Panc1 (cell line): ENCODE results near the gene CTSS. TPM values are rescaled to one million over a fixed set of nuclear protein-coding genes. Genes with fewer than 3 reads are reported as not detected.

Experiments
- ATAC-seq: fragments of 200-7000 bp; cut with Tn5 transposase; 2 replicates; pipeline ENCODE4 v1.9.1; 2020; ENCODE audit warnings: mild to moderate bottlenecking, moderate library complexity
- BruUV-seq: library from RNA; stranded (reverse); fragments of 400-500 nt; replicated peaks from 2 replicates; lab custom pipeline; 2021; lab: Mats Ljungman, UMichigan
- CTCF ChIA-PET: fragments of 300-600 bp; sonication (Branson Sonifier 250); formaldehyde crosslinking; loops from one replicate; lab custom pipeline; 2022; ENCODE audit warnings: antibody characterized with exemption; lab: Charles Lee
- POLR2A ChIA-PET: fragments of 300-600 bp; sonication (Branson Sonifier 250); formaldehyde crosslinking; loops from one replicate; lab custom pipeline; 2022; ENCODE audit warnings: antibody characterized with exemption; lab: Charles Lee
- DNase-seq: peaks from one replicate; pipeline ENCODE4 v3.0.0-alpha.2; 2010; ENCODE audit warnings: low read depth, low spot score
- H3K27ac ChIP-seq: 2 replicates; pipeline ENCODE4 v1.5.1; 2011; ENCODE audit warnings: mild to moderate bottlenecking, low read length, inconsistent platforms
- H3K27me3 ChIP-seq: fragments of 200-500 bp; sonication (Bioruptor generic); 2 replicates; pipeline ENCODE4 v1.6.0; 2014; ENCODE audit warnings: low read length, inconsistent platforms; ENCODE audit not compliant: control insufficient read depth, insufficient read depth
- H3K36me3 ChIP-seq: fragments of 200-500 bp; sonication (Bioruptor generic); 2 replicates; pipeline ENCODE4 v1.5.1; 2014; ENCODE audit warnings: inconsistent platforms, mild to moderate bottlenecking, low read length, moderate library complexity; ENCODE audit not compliant: control insufficient read depth, insufficient read depth
- H3K4me1 ChIP-seq: 2 replicates; pipeline ENCODE4 v1.5.1; 2011; ENCODE audit warnings: inconsistent platforms, mild to moderate bottlenecking, low read length, moderate library complexity; ENCODE audit not compliant: control insufficient read depth, insufficient read depth
- H3K4me3 ChIP-seq, 2 experiments: 2 replicates each; pipeline ENCODE4 v1.5.1; 2011 to 2012; ENCODE audit warnings: low read depth in 2 of 2, low read length in 2 of 2, mild to moderate bottlenecking in 2 of 2, inconsistent platforms in 1 of 2, moderate library complexity in 1 of 2
- H3K9me3 ChIP-seq: fragments of 200-500 bp; sonication (Bioruptor generic); 2 replicates; pipeline ENCODE4 v1.5.1; 2014; ENCODE audit warnings: low read depth, mild to moderate bottlenecking, inconsistent platforms, low read length, moderate library complexity; ENCODE audit not compliant: control insufficient read depth, insufficient read depth
- POLR2AphosphoS5 ChIP-seq: IDR thresholded peaks from 2 replicates; pipeline ENCODE4 v1.6.1; 2012; ENCODE audit warnings: mild to moderate bottlenecking, low read depth, low read length, moderate library complexity
- REST ChIP-seq, 2 experiments: IDR thresholded peaks; 2 replicates each; pipeline ENCODE4 v1.6.1; 2011 to 2012; ENCODE audit warnings: low read depth in 2 of 2, control low read depth in 1 of 2, low read length in 1 of 2, mild to moderate bottlenecking in 1 of 2, moderate library complexity in 1 of 2; ENCODE audit not compliant: insufficient read depth in 1 of 2
- SIN3A ChIP-seq: IDR thresholded peaks from 2 replicates; pipeline ENCODE4 v1.6.1; 2012; ENCODE audit warnings: low read depth, mild to moderate bottlenecking, low read length, moderate library complexity, borderline replicate concordance; ENCODE audit not compliant: insufficient read depth
- TCF7L2 ChIP-seq: IDR thresholded peaks from 2 replicates; pipeline ENCODE4 v1.6.1; 2011; ENCODE audit warnings: mild to moderate bottlenecking, low read depth, low read length, inconsistent platforms
- in situ Hi-C: cut with HindIII; loops from 2 replicates; pipeline ENCODE4 v1.10.0; 2016; ENCODE audit warnings: low sequenced_read_pairs, low pct_unique_long_range_greater_than_20kb
- intact Hi-C: fragments of 100-400 bp; cut with micrococcal nuclease; formaldehyde crosslinking; loops from one replicate; pipeline ENCODE4 v1.10.0; 2022; ENCODE audit not compliant: unreplicated experiment
- total RNA-seq: library from RNA; stranded (reverse); gene quantifications from one replicate; pipeline ENCODE4 v1.2.1, GENCODE V29; 2021; ENCODE audit not compliant: unreplicated experiment
- TF ChIP-seq, protein P1 (sequence below): fragments of 450-650 bp; IDR thresholded peaks from 2 replicates; pipeline ENCODE4 v1.5.1; 2017; ENCODE audit warnings: mild to moderate bottlenecking

The CTSS gene
- total RNA-seq, 1 experiment from 2014 or later, result 5.1 TPM

GRCh38 chr1:150760013-150760412 lies 5.6 kb downstream of the CTSS start:
- Histone ChIP-seq H3K9me3 (0 out of 2 replicates have a peak, but pooled peaks cover 3% of the 10 kb centered on the region), H3K36me3 (no peaks in the 10 kb centered on the region), H3K4me1 (no peaks in the 10 kb centered on the region; the same call in 1 of the 2 replicates), H3K4me3 (no peak overlapping the region), H3K27ac (no peak overlapping the region), H3K27me3 (no peaks in the 10 kb centered on the region; the same call in 1 of the 2 replicates)
- intact Hi-C loops, result no loop called here
- ChIA-PET CTCF (no interaction called here), POLR2A (no interaction called here)
- TF ChIP-seq SIN3A (no peak), REST (IDR thresholded peaks at IDR 0.05; ENCODE audit: insufficient read depth in 1 of 2, low read depth in 2 of 2, low read length in 1 of 2) (no peak), POLR2AphosphoS5 (no peak), TCF7L2 (no peak)
- TF ChIP-seq, protein P1, sequence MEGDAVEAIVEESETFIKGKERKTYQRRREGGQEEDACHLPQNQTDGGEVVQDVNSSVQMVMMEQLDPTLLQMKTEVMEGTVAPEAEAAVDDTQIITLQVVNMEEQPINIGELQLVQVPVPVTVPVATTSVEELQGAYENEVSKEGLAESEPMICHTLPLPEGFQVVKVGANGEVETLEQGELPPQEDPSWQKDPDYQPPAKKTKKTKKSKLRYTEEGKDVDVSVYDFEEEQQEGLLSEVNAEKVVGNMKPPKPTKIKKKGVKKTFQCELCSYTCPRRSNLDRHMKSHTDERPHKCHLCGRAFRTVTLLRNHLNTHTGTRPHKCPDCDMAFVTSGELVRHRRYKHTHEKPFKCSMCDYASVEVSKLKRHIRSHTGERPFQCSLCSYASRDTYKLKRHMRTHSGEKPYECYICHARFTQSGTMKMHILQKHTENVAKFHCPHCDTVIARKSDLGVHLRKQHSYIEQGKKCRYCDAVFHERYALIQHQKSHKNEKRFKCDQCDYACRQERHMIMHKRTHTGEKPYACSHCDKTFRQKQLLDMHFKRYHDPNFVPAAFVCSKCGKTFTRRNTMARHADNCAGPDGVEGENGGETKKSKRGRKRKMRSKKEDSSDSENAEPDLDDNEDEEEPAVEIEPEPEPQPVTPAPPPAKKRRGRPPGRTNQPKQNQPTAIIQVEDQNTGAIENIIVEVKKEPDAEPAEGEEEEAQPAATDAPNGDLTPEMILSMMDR, result no peak
- no TSS peak for BruUV-seq
- no peak for ATAC-seq
- in situ Hi-C loops, result no loop called here
- no peak for DNase-seq

- Histone ChIP-seq H3K9me3 (no peaks in the 10 kb centered on the region), H3K27ac (no peak overlapping the region), H3K27me3 (no peaks in the 10 kb centered on the region; the same call in 1 of the 2 replicates), H3K4me1 (no peaks in the 10 kb centered on the region), H3K4me3 (no peak overlapping the region), H3K36me3 (no peaks in the 10 kb centered on the region)
- intact Hi-C loops (no loop called here), in situ Hi-C loops (no loop called here)
- TF ChIP-seq POLR2AphosphoS5 (no peak), TCF7L2 (no peak), SIN3A (no peak), REST (IDR thresholded peaks at IDR 0.05; ENCODE audit: insufficient read depth in 1 of 2, low read depth in 2 of 2, low read length in 1 of 2) (no peak)
- TF ChIP-seq, protein P1, result no peak
- CTCF ChIA-PET, result no interaction called here
- DNase-seq, result no peak
- ATAC-seq, result no peak
- POLR2A ChIA-PET, result no interaction called here
- no TSS peak for BruUV-seq
Observed at GRCh38 chr1:150753416-150753815, 12.2 kb downstream of the CTSS start.
